GM18526 (cell line): ENCODE data around the gene SMIM43.

Experiments used
- POLR2A ChIP-seq: IDR thresholded peaks from 3 replicates; pipeline ENCODE4 v1.6.1; 2011; ENCODE audit not compliant: insufficient read length; ENCODE audit errors: extremely low read depth

Gene SMIM43

GRCh38 chr4:121724671-121725070 lies 40.3 kb downstream of the SMIM43 start:
- no peak for TF ChIP-seq POLR2A

GRCh38 chr4:121721700-121722099 lies 43.3 kb downstream of the SMIM43 start:
- TF ChIP-seq POLR2A: no peak

- no peak for TF ChIP-seq POLR2A
Observed at GRCh38 chr4:121720109-121720508, 44.9 kb downstream of the SMIM43 start.

GRCh38 chr4:121717680-121718237 lies 47.2 kb downstream of the SMIM43 start:
- TF ChIP-seq POLR2A: no peak

GRCh38 chr4:121714548-121714947 lies 50.4 kb downstream of the SMIM43 start:
- TF ChIP-seq POLR2A: no peak

GRCh38 chr4:121712783-121713182 lies 52.2 kb downstream of the SMIM43 start:
- TF ChIP-seq POLR2A: no peak

- no peak for TF ChIP-seq POLR2A
Observed at GRCh38 chr4:121712001-121712651, 52.8 kb downstream of the SMIM43 start.

GRCh38 chr4:121711263-121712000 lies 53.5 kb downstream of the SMIM43 start:
- TF ChIP-seq POLR2A: no peak

- no peak for TF ChIP-seq POLR2A
Observed at GRCh38 chr4:121709766-121710405, 55.1 kb downstream of the SMIM43 start.
